ENCODE data around the gene MITF.

The MITF gene

DNA sequence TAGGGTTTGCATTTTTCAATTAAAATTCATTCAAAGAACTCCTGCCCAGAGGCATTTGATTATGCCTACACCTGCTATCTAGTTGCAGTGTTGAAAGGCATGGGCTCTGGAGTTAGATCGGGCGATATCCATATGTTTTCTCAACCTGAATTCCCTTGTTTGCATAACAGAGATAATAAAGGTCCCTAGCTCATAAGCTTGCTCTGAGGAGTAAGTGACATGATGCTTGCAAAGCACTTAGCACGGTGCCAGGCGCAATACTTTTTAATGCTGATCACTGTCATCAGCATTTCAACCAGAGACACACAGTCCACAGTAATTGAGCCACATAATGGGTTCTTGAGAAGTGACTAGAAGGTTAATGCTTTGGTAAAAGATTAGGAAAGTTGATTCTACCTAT lies 154.0 kb downstream of the MITF start:
- Histone ChIP-seq H3F3A (ENCODE audit: insufficient read depth, low read length) (no peaks in the 10 kb centered on the region), H4K20me1 (ENCODE audit: insufficient read depth, low read length) (no peaks in the 10 kb centered on the region), H3K79me2 (ENCODE audit: insufficient read depth, low read length) (no peaks in the 10 kb centered on the region), H3K4me2 (ENCODE audit: low read length) (no peak overlapping the region), H3K4me1 (ENCODE audit: insufficient read depth, low read length, severe bottlenecking) (no peaks in the 10 kb centered on the region), H3K27ac (ENCODE audit: low read depth, low read length, poor library complexity, severe bottlenecking) (no peak overlapping the region), H3K27me3 (ENCODE audit: insufficient read depth, low read length) (no peaks in the 10 kb centered on the region), H3K9ac (ENCODE audit: low read length) (no peak overlapping the region), H3K36me3 (ENCODE audit: insufficient read depth, low read length) (no peaks in the 10 kb centered on the region), H3K9me3 (ENCODE audit: low read length) (no peaks in the 10 kb centered on the region), H3K9me2 (ENCODE audit: low read depth, low read length) (no peaks in the 10 kb centered on the region), H2AFZ (ENCODE audit: low read length) (no peak overlapping the region), H3K4me3 (ENCODE audit: low read depth, low read length, poor library complexity, severe bottlenecking) (no peak overlapping the region)
- no peak for TF ChIP-seq EZH2 (IDR thresholded peaks at IDR 0.05; ENCODE audit: borderline replicate concordance, low read length)
- TF ChIP-seq, protein P1, sequence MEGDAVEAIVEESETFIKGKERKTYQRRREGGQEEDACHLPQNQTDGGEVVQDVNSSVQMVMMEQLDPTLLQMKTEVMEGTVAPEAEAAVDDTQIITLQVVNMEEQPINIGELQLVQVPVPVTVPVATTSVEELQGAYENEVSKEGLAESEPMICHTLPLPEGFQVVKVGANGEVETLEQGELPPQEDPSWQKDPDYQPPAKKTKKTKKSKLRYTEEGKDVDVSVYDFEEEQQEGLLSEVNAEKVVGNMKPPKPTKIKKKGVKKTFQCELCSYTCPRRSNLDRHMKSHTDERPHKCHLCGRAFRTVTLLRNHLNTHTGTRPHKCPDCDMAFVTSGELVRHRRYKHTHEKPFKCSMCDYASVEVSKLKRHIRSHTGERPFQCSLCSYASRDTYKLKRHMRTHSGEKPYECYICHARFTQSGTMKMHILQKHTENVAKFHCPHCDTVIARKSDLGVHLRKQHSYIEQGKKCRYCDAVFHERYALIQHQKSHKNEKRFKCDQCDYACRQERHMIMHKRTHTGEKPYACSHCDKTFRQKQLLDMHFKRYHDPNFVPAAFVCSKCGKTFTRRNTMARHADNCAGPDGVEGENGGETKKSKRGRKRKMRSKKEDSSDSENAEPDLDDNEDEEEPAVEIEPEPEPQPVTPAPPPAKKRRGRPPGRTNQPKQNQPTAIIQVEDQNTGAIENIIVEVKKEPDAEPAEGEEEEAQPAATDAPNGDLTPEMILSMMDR (IDR thresholded peaks at IDR 0.05; ENCODE audit: low read length) = no peak

DNA sequence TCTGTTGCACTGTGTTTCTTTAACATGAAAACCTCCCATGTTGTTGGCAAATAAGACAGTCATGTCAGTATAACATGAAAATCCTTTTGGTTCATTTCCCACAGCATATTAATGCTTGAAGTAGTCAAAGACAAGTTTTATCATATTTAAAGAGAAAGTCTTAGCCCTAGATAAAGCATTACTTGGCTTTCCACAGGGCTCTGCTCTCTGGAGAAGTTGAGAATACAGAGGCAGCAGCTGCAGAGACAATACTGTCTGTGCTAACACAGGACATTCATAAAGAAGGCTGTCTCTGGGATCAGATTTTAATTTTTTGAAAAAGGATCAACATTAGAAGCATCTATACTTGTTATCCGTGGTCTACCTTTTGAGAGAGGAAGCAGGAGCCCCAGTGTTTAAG lies 156.8 kb downstream of the MITF start:
- no peaks in the 10 kb centered on the region for H3K36me3 ChIP-seq (ENCODE audit: insufficient read depth, low read length)
- H2AFZ ChIP-seq (ENCODE audit: low read length) = no peak overlapping the region
- no peaks in the 10 kb centered on the region for H3K9me3 ChIP-seq (ENCODE audit: low read length)
- H4K20me1 ChIP-seq (ENCODE audit: insufficient read depth, low read length) = no peaks in the 10 kb centered on the region
- no peaks in the 10 kb centered on the region for H3K79me2 ChIP-seq (ENCODE audit: insufficient read depth, low read length)
- H3K9me2 ChIP-seq (ENCODE audit: low read depth, low read length) = no peaks in the 10 kb centered on the region
- no peak overlapping the region for H3K4me3 ChIP-seq (ENCODE audit: low read depth, low read length, poor library complexity, severe bottlenecking)
- no peaks in the 10 kb centered on the region for H3K27me3 ChIP-seq (ENCODE audit: insufficient read depth, low read length)
- H3K4me2 ChIP-seq (ENCODE audit: low read length) = no peak overlapping the region
- no peaks in the 10 kb centered on the region for H3F3A ChIP-seq (ENCODE audit: insufficient read depth, low read length)
- no peaks in the 10 kb centered on the region for H3K4me1 ChIP-seq (ENCODE audit: insufficient read depth, low read length, severe bottlenecking)
- H3K9ac ChIP-seq (ENCODE audit: low read length) = no peak overlapping the region
- no peak overlapping the region for H3K27ac ChIP-seq (ENCODE audit: low read depth, low read length, poor library complexity, severe bottlenecking)
- no peak for TF ChIP-seq EZH2 (IDR thresholded peaks at IDR 0.05; ENCODE audit: borderline replicate concordance, low read length)
- TF ChIP-seq, protein P1 (IDR thresholded peaks at IDR 0.05; ENCODE audit: low read length) = no peak

DNA sequence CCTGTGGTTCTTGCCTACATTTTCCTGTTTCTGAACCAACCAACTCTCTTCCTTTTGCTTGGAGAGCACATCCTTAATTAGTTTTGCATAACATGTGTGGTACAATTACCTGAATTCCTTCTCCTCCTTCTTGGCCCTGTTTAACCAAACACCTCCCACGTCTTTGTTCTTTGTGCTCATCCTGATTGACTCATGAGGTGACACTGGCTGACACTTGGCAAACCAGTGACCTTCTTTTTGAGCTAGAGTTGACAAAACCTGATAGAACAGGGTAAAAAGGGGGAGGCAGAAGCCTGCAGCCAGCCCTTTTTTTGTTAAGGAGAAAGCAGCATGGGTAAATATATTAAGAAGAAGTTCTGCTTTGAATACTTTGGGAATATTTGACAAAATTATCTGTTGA lies 161.1 kb downstream of the MITF start:
- no peaks in the 10 kb centered on the region for H3K4me1 ChIP-seq (ENCODE audit: insufficient read depth, low read length, severe bottlenecking)
- no peak overlapping the region for H3K4me2 ChIP-seq (ENCODE audit: low read length)
- no peaks in the 10 kb centered on the region for H3K79me2 ChIP-seq (ENCODE audit: insufficient read depth, low read length)
- H3K9me3 ChIP-seq (ENCODE audit: low read length) = no peaks in the 10 kb centered on the region
- TF ChIP-seq, protein P1 (IDR thresholded peaks at IDR 0.05; ENCODE audit: low read length) = no peak
- TF ChIP-seq EZH2 (IDR thresholded peaks at IDR 0.05; ENCODE audit: borderline replicate concordance, low read length) = no peak
- no peaks in the 10 kb centered on the region for H3K9me2 ChIP-seq (ENCODE audit: low read depth, low read length)
- no peak overlapping the region for H3K27ac ChIP-seq (ENCODE audit: low read depth, low read length, poor library complexity, severe bottlenecking)
- H3K9ac ChIP-seq (ENCODE audit: low read length) = no peak overlapping the region
- H3F3A ChIP-seq (ENCODE audit: insufficient read depth, low read length) = no peaks in the 10 kb centered on the region
- H3K27me3 ChIP-seq (ENCODE audit: insufficient read depth, low read length) = no peaks in the 10 kb centered on the region
- H2AFZ ChIP-seq (ENCODE audit: low read length) = no peak overlapping the region
- no peaks in the 10 kb centered on the region for H3K36me3 ChIP-seq (ENCODE audit: insufficient read depth, low read length)
- no peaks in the 10 kb centered on the region for H4K20me1 ChIP-seq (ENCODE audit: insufficient read depth, low read length)
- H3K4me3 ChIP-seq (ENCODE audit: low read depth, low read length, poor library complexity, severe bottlenecking) = no peak overlapping the region

Data from OCI-LY1 (cell line).